CD4-positive, CD25-positive, alpha-beta regulatory T cell (primary cell): ENCODE results near the gene SLC5A9. TPM values are rescaled to one million over a fixed set of nuclear protein-coding genes. Genes with fewer than 3 reads are reported as not detected.

Source experiments
- ATAC-seq, 2 donors: fragments of 150-1000 bp; cut with Tn5 transposase; one replicate each; pipeline ENCODE4 v1.10.0; 2021; ENCODE audit warnings: low read depth in 2 of 2, moderate number of reproducible peaks in 2 of 2, moderate library complexity in 1 of 2
- DNase-seq, 3 donors: peaks; one replicate each; pipeline versions ENCODE4 v3.0.0 to v3.0.0-alpha.2; 2012 to 2022; ENCODE audit warnings: mixed read lengths in 1 of 3
- H3K27ac ChIP-seq: one replicate; pipeline ENCODE4 v1.7.0; 2013; ENCODE audit warnings: mild to moderate bottlenecking, low read length; ENCODE audit not compliant: insufficient read depth, poor library complexity, severe bottlenecking
- H3K27me3 ChIP-seq: one replicate; pipeline ENCODE4 v1.7.0; 2013; ENCODE audit warnings: low read length; ENCODE audit not compliant: control insufficient read depth, insufficient read depth
- H3K36me3 ChIP-seq: one replicate; pipeline ENCODE4 v1.7.0; 2013; ENCODE audit warnings: mild to moderate bottlenecking, low read length, moderate library complexity; ENCODE audit not compliant: control insufficient read depth, insufficient read depth
- H3K4me1 ChIP-seq: 2 replicates; pipeline ENCODE4 v1.7.0; 2013; ENCODE audit warnings: mild to moderate bottlenecking, low read length; ENCODE audit not compliant: insufficient read depth, control insufficient read depth, poor library complexity, severe bottlenecking
- H3K4me3 ChIP-seq: one replicate; pipeline ENCODE4 v1.7.0; 2013; ENCODE audit warnings: low read depth, mild to moderate bottlenecking, low read length, moderate library complexity
- H3K9me3 ChIP-seq, 2 experiments: 1 replicate in 1 of 2; 2 replicates in 1 of 2; pipeline ENCODE4 v1.7.0; 2013; ENCODE audit warnings: low read length in 2 of 2, mild to moderate bottlenecking in 1 of 2, moderate library complexity in 1 of 2; ENCODE audit not compliant: control insufficient read depth in 2 of 2
- H3K27ac Mint-ChIP-seq, 3 donors: one replicate each; pipeline ENCODE4 v1.8.0; 2020 to 2022; ENCODE audit warnings: mild to moderate bottlenecking in 3 of 3, mixed read lengths in 3 of 3, moderate library complexity in 2 of 3
- H3K27me3 Mint-ChIP-seq: one replicate; pipeline ENCODE4 v1.8.0; 2022; ENCODE audit warnings: mild to moderate bottlenecking, mixed read lengths
- H3K36me3 Mint-ChIP-seq: one replicate; pipeline ENCODE4 v1.8.0; 2020; ENCODE audit warnings: mixed read lengths
- H3K4me1 Mint-ChIP-seq, 4 donors: one replicate each; pipeline ENCODE4 v1.8.0; 2020 to 2022; ENCODE audit warnings: mixed read lengths in 4 of 4, mild to moderate bottlenecking in 1 of 4
- H3K4me3 Mint-ChIP-seq, 4 donors: one replicate each; pipeline ENCODE4 v1.8.0; 2020 to 2022; ENCODE audit warnings: mild to moderate bottlenecking in 4 of 4, mixed read lengths in 4 of 4, moderate library complexity in 3 of 4
- H3K9me3 Mint-ChIP-seq, 7 donors: one replicate each; pipeline ENCODE4 v1.8.0; 2020 to 2022; ENCODE audit warnings: mixed read lengths in 7 of 7, mild to moderate bottlenecking in 3 of 7, moderate library complexity in 2 of 7
- polyA plus RNA-seq, 4 donors: library from polyadenylated mRNA; unstranded; fragments of 300-500 nt; fragmentation: Illumina TruSeq; gene quantifications; one replicate each; pipeline ENCODE4 v1.2.3, GENCODE V29; 2021
- total RNA-seq: library from RNA; stranded (reverse); gene quantifications from one replicate; pipeline ENCODE4 v1.2.3, GENCODE V29; 2022

SLC5A9 gene
- total and polyA plus RNA-seq, 5 donors from 2014 or later: not detected

DNA sequence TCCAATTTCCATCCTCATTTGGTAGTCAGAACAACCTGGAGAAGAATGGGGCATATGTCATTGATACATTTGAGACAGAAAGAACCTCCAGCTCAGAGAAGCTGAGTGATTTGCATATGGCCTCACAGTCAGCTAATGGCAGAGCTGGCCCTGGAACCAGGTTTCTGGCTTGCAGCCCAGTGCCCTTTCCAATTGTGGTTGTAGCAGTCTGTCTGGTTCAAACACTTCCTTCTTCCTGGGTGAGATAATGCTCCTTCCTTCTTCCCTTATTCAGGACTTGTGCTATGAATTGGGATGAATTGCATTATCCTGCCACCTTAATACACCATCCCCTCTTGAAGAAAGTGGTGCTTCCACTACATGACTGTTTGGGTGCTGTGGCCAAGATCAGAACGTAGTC, 24.2 kb downstream of the SLC5A9 start:
- Mint-ChIP-seq H3K27me3 (peaks cover 6% of the 10 kb centered on the region), H3K27ac (no peak overlapping the region), H3K4me1 (peaks cover 0 to 3% (median 1%) of the 10 kb centered on the region in 4 donors), H3K9me3 (peaks cover 0 to 1% (median 0%) of the 10 kb centered on the region in 7 donors), H3K36me3 (no peaks in the 10 kb centered on the region), H3K4me3 (no peak overlapping the region)
- Histone ChIP-seq H3K4me1 (no peaks in the 10 kb centered on the region), H3K9me3 (no peaks in the 10 kb centered on the region), H3K4me3 (no peak overlapping the region), H3K36me3 (no peaks in the 10 kb centered on the region), H3K27ac (no peak overlapping the region), H3K27me3 (no peaks in the 10 kb centered on the region)
- DNase-seq (no peak), ATAC-seq (no peak)

DNA sequence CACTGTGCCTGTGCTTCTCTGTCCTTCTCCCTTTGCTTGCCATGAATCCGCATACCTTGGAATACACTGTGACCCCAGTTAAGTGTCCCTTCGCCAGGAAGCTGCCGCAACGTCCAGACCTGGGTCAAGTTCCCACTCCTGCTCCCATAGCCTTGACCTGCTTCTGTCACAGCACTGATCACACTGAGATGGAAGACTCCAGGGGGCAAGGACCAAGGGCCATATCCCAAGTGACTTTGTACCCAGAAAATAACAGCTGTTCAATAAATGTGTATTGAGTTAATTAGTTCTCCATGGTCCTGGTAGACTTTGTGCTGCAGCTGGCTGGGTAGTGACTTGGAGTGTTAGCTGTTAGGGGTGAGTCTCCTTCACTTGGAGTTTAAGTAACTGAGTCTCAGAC, 25.8 kb downstream of the SLC5A9 start:
- H3K27ac ChIP-seq: no peak overlapping the region
- no peak overlapping the region for H3K27ac Mint-ChIP-seq
- H3K36me3 ChIP-seq: no peaks in the 10 kb centered on the region
- H3K4me3 ChIP-seq: no peak overlapping the region
- no peaks in the 10 kb centered on the region for H3K27me3 Mint-ChIP-seq
- no peak for ATAC-seq
- H3K9me3 Mint-ChIP-seq: peaks cover 0 to 1% (median 0%) of the 10 kb centered on the region in 7 donors
- no peaks in the 10 kb centered on the region for H3K27me3 ChIP-seq
- H3K36me3 Mint-ChIP-seq: no peaks in the 10 kb centered on the region
- H3K9me3 ChIP-seq: no peaks in the 10 kb centered on the region
- H3K4me3 Mint-ChIP-seq: no peak overlapping the region
- no peaks in the 10 kb centered on the region for H3K4me1 ChIP-seq
- DNase-seq: no peak
- peaks cover 0 to 3% (median 1%) of the 10 kb centered on the region in 4 donors for H3K4me1 Mint-ChIP-seq

DNA sequence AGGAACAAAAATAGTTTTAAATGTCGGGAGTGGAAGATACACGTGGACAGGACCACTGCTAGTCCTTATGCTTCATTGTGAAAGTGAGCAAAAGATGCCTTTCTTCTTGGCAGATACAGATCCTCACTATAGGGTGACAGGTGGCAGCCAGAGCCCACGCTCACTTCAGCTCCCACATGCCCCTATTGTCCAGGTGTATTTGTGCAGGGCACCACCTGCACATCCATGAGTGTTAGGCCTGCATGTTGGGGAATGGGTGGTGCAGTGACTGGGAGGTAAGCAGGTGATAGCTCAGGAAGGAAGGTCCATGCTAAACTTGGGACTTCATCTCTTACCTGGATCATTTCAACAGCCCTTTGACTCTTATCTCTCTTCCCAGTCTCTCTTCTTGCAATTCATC, 27.4 kb downstream of the SLC5A9 start:
- no peaks in the 10 kb centered on the region for H3K36me3 ChIP-seq
- DNase-seq (no peak), ATAC-seq (no peak)
- no peak overlapping the region for H3K27ac ChIP-seq
- H3K4me3 ChIP-seq: no peak overlapping the region
- H3K4me1 ChIP-seq: no peaks in the 10 kb centered on the region
- Mint-ChIP-seq H3K27ac (no peak overlapping the region), H3K36me3 (no peaks in the 10 kb centered on the region), H3K27me3 (no peaks in the 10 kb centered on the region), H3K9me3 (peaks cover 0 to 1% (median 0%) of the 10 kb centered on the region in 7 donors), H3K4me1 (peaks cover 0 to 3% (median 1%) of the 10 kb centered on the region in 4 donors), H3K4me3 (no peak overlapping the region)
- H3K9me3 ChIP-seq: no peaks in the 10 kb centered on the region
- H3K27me3 ChIP-seq: no peaks in the 10 kb centered on the region

DNA sequence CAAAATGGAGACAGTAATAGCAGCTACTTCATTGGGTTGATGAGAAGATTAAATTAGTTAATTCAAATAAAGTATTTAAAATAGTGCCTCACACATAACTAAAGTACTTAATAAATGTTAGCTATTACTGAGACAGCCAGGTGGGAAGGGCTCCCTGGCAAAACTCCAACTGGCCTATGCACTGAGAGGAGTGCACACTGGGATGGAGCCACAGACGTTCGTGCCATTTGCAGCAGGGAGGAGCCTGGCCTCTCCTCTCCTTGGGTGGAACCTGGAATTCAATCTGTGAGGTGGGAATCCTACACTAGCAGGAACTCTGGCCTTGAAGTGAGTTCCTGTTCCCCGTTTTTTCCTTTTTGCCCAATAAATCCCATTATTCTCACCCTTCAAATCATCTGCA, 28.1 kb downstream of the SLC5A9 start:
- peaks cover 0 to 1% (median 0%) of the 10 kb centered on the region in 7 donors for H3K9me3 Mint-ChIP-seq
- Histone ChIP-seq H3K4me3 (no peak overlapping the region), H3K27ac (no peak overlapping the region), H3K27me3 (no peaks in the 10 kb centered on the region), H3K4me1 (no peaks in the 10 kb centered on the region), H3K9me3 (no peaks in the 10 kb centered on the region), H3K36me3 (no peaks in the 10 kb centered on the region)
- no peaks in the 10 kb centered on the region for H3K4me1 Mint-ChIP-seq
- no peaks in the 10 kb centered on the region for H3K27me3 Mint-ChIP-seq
- no peaks in the 10 kb centered on the region for H3K36me3 Mint-ChIP-seq
- no peak overlapping the region for H3K27ac Mint-ChIP-seq
- no peak overlapping the region for H3K4me3 Mint-ChIP-seq
- DNase-seq (no peak), ATAC-seq (no peak)

DNA sequence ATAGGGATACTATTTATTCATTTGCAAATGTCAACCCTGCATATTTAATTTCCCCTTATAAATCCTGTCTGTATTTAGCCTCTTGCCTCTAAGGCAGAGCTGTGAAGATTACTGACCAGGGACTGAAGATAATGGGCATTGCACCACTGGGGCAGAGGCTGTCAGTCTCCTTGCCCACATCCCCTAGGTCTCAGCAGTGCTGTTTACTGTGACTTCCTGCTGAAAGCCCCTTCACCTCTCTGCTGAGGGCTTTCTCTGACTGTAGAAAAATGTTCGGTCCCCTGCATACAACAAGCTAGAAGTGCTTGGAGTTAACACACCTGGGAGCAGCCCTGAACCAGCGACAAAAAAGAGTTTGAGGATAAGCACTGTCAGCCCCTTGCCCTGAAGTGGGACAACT, 28.8 kb downstream of the SLC5A9 start:
- H3K9me3 Mint-ChIP-seq: peaks cover 0 to 2% (median 0%) of the 10 kb centered on the region in 7 donors
- H3K4me1 ChIP-seq: no peaks in the 10 kb centered on the region
- ATAC-seq: no peak
- no peak overlapping the region for H3K4me3 Mint-ChIP-seq
- H3K27me3 ChIP-seq: no peaks in the 10 kb centered on the region
- H3K9me3 ChIP-seq: no peaks in the 10 kb centered on the region
- H3K4me3 ChIP-seq: no peak overlapping the region
- H3K36me3 Mint-ChIP-seq: no peaks in the 10 kb centered on the region
- H3K27me3 Mint-ChIP-seq: peaks cover 6% of the 10 kb centered on the region
- H3K36me3 ChIP-seq: no peaks in the 10 kb centered on the region
- DNase-seq: no peak
- no peak overlapping the region for H3K27ac Mint-ChIP-seq
- no peak overlapping the region for H3K27ac ChIP-seq
- no peaks in the 10 kb centered on the region for H3K4me1 Mint-ChIP-seq

DNA sequence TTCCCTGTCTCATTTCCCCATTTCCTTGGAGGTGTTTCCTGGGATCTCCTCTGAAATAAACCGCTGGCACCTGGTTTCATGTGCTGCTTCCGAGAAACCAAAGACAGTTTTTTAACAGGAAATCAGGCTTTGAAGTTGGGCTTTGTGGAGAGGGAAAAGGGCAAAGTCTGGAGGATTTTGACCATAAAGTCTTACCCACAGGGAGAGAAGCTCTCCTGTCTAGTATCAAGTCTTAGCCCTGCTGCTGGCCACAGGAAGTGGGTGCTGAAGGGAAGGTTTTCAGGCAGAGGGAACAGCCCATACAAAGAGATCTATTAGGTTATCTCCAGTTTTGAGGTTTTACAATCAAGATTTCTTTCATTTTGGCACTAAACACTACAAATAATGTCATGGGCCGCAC, 29.3 kb downstream of the SLC5A9 start:
- Mint-ChIP-seq H3K36me3 (no peaks in the 10 kb centered on the region), H3K4me3 (no peak overlapping the region), H3K27ac (no peak overlapping the region), H3K9me3 (peaks cover 0 to 3% (median 0%) of the 10 kb centered on the region in 7 donors), H3K27me3 (peaks cover 6% of the 10 kb centered on the region), H3K4me1 (no peaks in the 10 kb centered on the region)
- Histone ChIP-seq H3K9me3 (no peaks in the 10 kb centered on the region), H3K4me3 (no peak overlapping the region), H3K27ac (no peak overlapping the region), H3K27me3 (no peaks in the 10 kb centered on the region), H3K36me3 (no peaks in the 10 kb centered on the region), H3K4me1 (no peaks in the 10 kb centered on the region)
- ATAC-seq: no peak
- no peak for DNase-seq

DNA sequence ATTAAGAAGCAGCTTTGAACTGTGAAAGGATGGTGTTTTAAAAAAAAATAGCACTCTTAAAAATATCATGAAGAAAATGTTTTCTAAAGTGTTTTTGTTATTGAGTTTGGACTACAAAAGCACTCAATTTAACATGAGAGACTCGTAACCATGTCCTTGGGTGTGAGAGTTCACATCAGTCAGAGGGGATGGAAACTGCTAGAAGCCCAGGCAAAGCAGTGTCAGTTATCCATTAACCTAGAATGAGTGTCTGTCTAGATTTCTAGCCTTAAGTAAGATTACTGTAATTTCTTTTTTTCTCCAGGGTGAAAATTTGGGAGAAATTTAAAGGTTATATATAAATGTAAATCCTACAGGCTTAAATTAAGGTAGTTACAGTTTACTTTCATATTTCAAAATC, 31.7 kb downstream of the SLC5A9 start:
- Histone ChIP-seq H3K4me3 (no peak overlapping the region), H3K27me3 (no peaks in the 10 kb centered on the region), H3K4me1 (no peaks in the 10 kb centered on the region), H3K36me3 (no peaks in the 10 kb centered on the region), H3K9me3 (no peaks in the 10 kb centered on the region), H3K27ac (no peak overlapping the region)
- H3K4me1 Mint-ChIP-seq: no peaks in the 10 kb centered on the region
- peaks cover 6% of the 10 kb centered on the region for H3K27me3 Mint-ChIP-seq
- H3K27ac Mint-ChIP-seq: no peak overlapping the region
- H3K9me3 Mint-ChIP-seq: peaks cover 0 to 2% (median 0%) of the 10 kb centered on the region in 7 donors
- no peak overlapping the region for H3K4me3 Mint-ChIP-seq
- no peaks in the 10 kb centered on the region for H3K36me3 Mint-ChIP-seq
- ATAC-seq (no peak), DNase-seq (no peak)

DNA sequence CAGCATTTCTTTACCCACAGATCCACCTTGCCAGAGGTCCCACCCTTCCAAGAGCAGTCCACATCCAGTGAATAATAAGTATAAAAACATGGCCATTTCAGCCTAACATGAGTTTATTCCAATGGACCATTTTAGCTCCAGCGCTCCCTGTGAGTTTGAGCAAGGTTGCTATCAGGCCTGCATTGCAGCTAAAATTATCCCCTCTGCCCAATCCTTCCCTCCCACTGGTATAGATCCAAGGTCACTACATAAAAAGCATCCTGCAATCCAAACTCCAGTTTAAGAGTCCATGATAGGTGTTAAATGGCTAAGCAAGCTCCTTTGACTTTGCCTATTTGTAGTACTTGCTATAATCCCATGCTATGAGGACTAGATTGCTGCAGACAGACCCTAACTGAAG, 35.6 kb downstream of the SLC5A9 start:
- no peak overlapping the region for H3K4me3 ChIP-seq

More for the DNA sequence above, 35.6 kb downstream of the SLC5A9 start:
- Histone ChIP-seq H3K36me3 (no peaks in the 10 kb centered on the region), H3K4me1 (no peaks in the 10 kb centered on the region), H3K27me3 (no peaks in the 10 kb centered on the region), H3K9me3 (no peaks in the 10 kb centered on the region), H3K27ac (no peak overlapping the region)
- ATAC-seq (no peak), DNase-seq (no peak)
- Mint-ChIP-seq H3K36me3 (no peaks in the 10 kb centered on the region), H3K27ac (no peak overlapping the region), H3K9me3 (peaks cover 0 to 4% (median 0%) of the 10 kb centered on the region in 7 donors), H3K4me1 (no peaks in the 10 kb centered on the region), H3K4me3 (no peak overlapping the region), H3K27me3 (peaks cover 6% of the 10 kb centered on the region)
